Common myeloid progenitor, CD34-positive (primary cell): ENCODE measurements around the gene NLRP11. TPM values are rescaled to one million over a fixed set of nuclear protein-coding genes. Genes with fewer than 3 reads are reported as not detected.

Source experiments
- CTCF ChIA-PET: fragments of 350-600 bp; sonication (Branson Sonifier 250); formaldehyde crosslinking; loops from one replicate; lab custom pipeline; 2021; ENCODE audit warnings: antibody characterized with exemption; lab: Charles Lee
- POLR2A ChIA-PET: fragments of 350-600 bp; sonication (Branson Sonifier 250); formaldehyde crosslinking; loops from one replicate; lab custom pipeline; 2021; ENCODE audit warnings: antibody characterized with exemption; lab: Charles Lee
- DNase-seq, 3 donors: peaks; one replicate each; pipeline versions ENCODE4 v3.0.0 to v3.0.0-alpha.2; 2013
- H3K27ac ChIP-seq, 2 experiments: 1 replicate in 1 of 2; 2 replicates in 1 of 2; pipeline ENCODE4 v1.7.0; 2013; ENCODE audit warnings: inconsistent platforms in 2 of 2, low read length in 2 of 2, mild to moderate bottlenecking in 2 of 2, low read depth in 1 of 2, moderate library complexity in 1 of 2; ENCODE audit not compliant: severe bottlenecking in 2 of 2, insufficient read depth in 1 of 2, poor library complexity in 1 of 2
- H3K27me3 ChIP-seq, 5 experiments: replicated peaks in 2 of 5; 1 replicate in 3 of 5; 2 replicates in 2 of 5; pipeline versions ENCODE4 v1.6.1 to v1.7.0; 2013; ENCODE audit warnings: low read length in 4 of 5, mild to moderate bottlenecking in 2 of 5, moderate library complexity in 2 of 5, inconsistent platforms in 1 of 5; ENCODE audit not compliant: insufficient read depth in 5 of 5, control insufficient read depth in 4 of 5
- H3K36me3 ChIP-seq, 4 experiments: 1 replicate in 2 of 4; 2 replicates in 2 of 4; pipeline versions ENCODE4 v1.6.1 to v1.7.0; 2013; ENCODE audit warnings: low read length in 3 of 4, control low read depth in 1 of 4, mild to moderate bottlenecking in 1 of 4; ENCODE audit not compliant: control insufficient read depth in 4 of 4, insufficient read depth in 4 of 4
- H3K4me1 ChIP-seq, 4 experiments: 1 replicate in 3 of 4; 2 replicates in 1 of 4; pipeline versions ENCODE4 v1.6.1 to v1.7.1; 2013; ENCODE audit warnings: low read length in 3 of 4, mild to moderate bottlenecking in 3 of 4, control low read depth in 1 of 4, inconsistent platforms in 1 of 4, moderate library complexity in 1 of 4; ENCODE audit not compliant: control insufficient read depth in 4 of 4, insufficient read depth in 4 of 4; ENCODE audit errors: control extremely low read depth in 1 of 4
- H3K4me3 ChIP-seq, 7 experiments: 1 replicate in 4 of 7; 2 replicates in 3 of 7; pipeline versions ENCODE4 v1.5.1 to v1.7.0; 2013; ENCODE audit warnings: mild to moderate bottlenecking in 7 of 7, low read length in 6 of 7, moderate library complexity in 6 of 7, inconsistent platforms in 2 of 7, low read depth in 2 of 7, control low read depth in 1 of 7; ENCODE audit not compliant: insufficient read depth in 4 of 7, control insufficient read depth in 1 of 7; ENCODE audit errors: extremely low read depth in 1 of 7
- H3K9me3 ChIP-seq, 5 experiments: 1 replicate in 4 of 5; 2 replicates in 1 of 5; pipeline versions ENCODE4 v1.6.1 to v1.7.1; 2013; ENCODE audit warnings: low read length in 4 of 5, mild to moderate bottlenecking in 2 of 5, inconsistent platforms in 1 of 5, low read depth in 1 of 5, moderate library complexity in 1 of 5; ENCODE audit not compliant: control insufficient read depth in 4 of 5, insufficient read depth in 2 of 5; ENCODE audit errors: control extremely low read depth in 1 of 5
- WGBS: methylation state at CpG from one replicate; pipeline ENCODE4 v1.1.5; 2013; ENCODE audit not compliant: insufficient coverage; 5-methylcytosine and 5-hydroxymethylcytosine counted together
- polyA plus RNA-seq: library from polyadenylated mRNA; unstranded; fragments of 120-200 nt; gene quantifications from one replicate; pipeline ENCODE4 v1.2.1, GENCODE V29; 2013

NLRP11 gene
- polyA plus RNA-seq, result not detected

GRCh38 chr19:55831846-55832245, at the start of gene NLRP11:
NLRP11 (minus strand) TSS chr19:55831999; CDS start chr19:55818174, 13,825 bp downstream.
- H3K4me3 ChIP-seq, result no peak within 1 kb of the TSS
- no peaks in the 10 kb centered on the region for H3K27me3 ChIP-seq
- H3K4me1 ChIP-seq, result no peaks in the 10 kb centered on the region
- H3K27ac ChIP-seq, result no peak within 1 kb of the TSS
- H3K9me3 ChIP-seq, result peaks cover 0 to 5% (median 0%) of the 10 kb centered on the region in 5 experiments
- ChIA-PET POLR2A (no interaction called here), CTCF (interaction anchor here (0.6 kb wide), 1 partner anchor 23 kb away, joined by 5 read pairs; no protein-coding TSS in a partner anchor)
- 86% methylated on average over 10 of the region's 10 CpGs for WGBS
- H3K36me3 ChIP-seq, result no peaks in the 10 kb centered on the region
- DNase-seq, result no peak

GRCh38 chr19:55877211-55877610, 45.4 kb upstream of the NLRP11 start:
- POLR2A ChIA-PET, result no interaction called here
- CTCF ChIA-PET, result no interaction called here

GRCh38 chr19:55870736-55871135, 38.9 kb upstream of the NLRP11 start:
- no peak for DNase-seq
- H3K4me3 ChIP-seq, result no peak overlapping the region
- CTCF ChIA-PET, result no interaction called here
- POLR2A ChIA-PET, result no interaction called here
- no peaks in the 10 kb centered on the region for H3K27me3 ChIP-seq
- no peaks in the 10 kb centered on the region for H3K4me1 ChIP-seq
- no peaks in the 10 kb centered on the region for H3K36me3 ChIP-seq
- WGBS, result 91% methylated on average over 11 of the region's 11 CpGs
- no peak overlapping the region for H3K27ac ChIP-seq
- peaks cover 0 to 17% (median 3%) of the 10 kb centered on the region in 5 experiments for H3K9me3 ChIP-seq

More at GRCh38 chr19:55877211-55877610, 45.4 kb upstream of the NLRP11 start:
- Histone ChIP-seq H3K27ac (no peak overlapping the region), H3K4me3 (no peak overlapping the region), H3K4me1 (no peaks in the 10 kb centered on the region), H3K36me3 (no peaks in the 10 kb centered on the region), H3K27me3 (no peaks in the 10 kb centered on the region), H3K9me3 (peaks cover 0 to 12% (median 0%) of the 10 kb centered on the region in 5 experiments)
- no peak for DNase-seq
- 83% methylated on average over 2 of the region's 3 CpGs for WGBS

GRCh38 chr19:55867101-55867500, 35.3 kb upstream of the NLRP11 start:
- Histone ChIP-seq H3K27me3 (no peaks in the 10 kb centered on the region), H3K27ac (no peak overlapping the region), H3K4me1 (no peaks in the 10 kb centered on the region), H3K4me3 (no peak overlapping the region), H3K36me3 (no peaks in the 10 kb centered on the region), H3K9me3 (peaks cover 0 to 17% (median 3%) of the 10 kb centered on the region in 5 experiments)
- no peak for DNase-seq
- CTCF ChIA-PET, result no interaction called here
- 98% methylated on average over 7 of the region's 7 CpGs for WGBS
- POLR2A ChIA-PET, result no interaction called here

- DNase-seq, result no peak
- Histone ChIP-seq H3K36me3 (no peaks in the 10 kb centered on the region), H3K27ac (no peak overlapping the region), H3K4me3 (no peak overlapping the region), H3K4me1 (no peaks in the 10 kb centered on the region), H3K9me3 (peaks cover 0 to 17% (median 3%) of the 10 kb centered on the region in 5 experiments), H3K27me3 (no peaks in the 10 kb centered on the region)
- ChIA-PET POLR2A (no interaction called here), CTCF (no interaction called here)
- WGBS, result 61% methylated on average over 3 of the region's 3 CpGs
These were observed 34.7 kb upstream of the NLRP11 start for GRCh38 chr19:55866521-55866920.

GRCh38 chr19:55858969-55859368, 27.2 kb upstream of the NLRP11 start:
- no peaks in the 10 kb centered on the region for H3K27me3 ChIP-seq
- H3K4me3 ChIP-seq, result no peak overlapping the region
- ChIA-PET CTCF (interaction anchor here (1.5 kb wide), 1 partner anchor 20 kb away, joined by 3 read pairs; no protein-coding TSS in a partner anchor), POLR2A (no interaction called here)
- WGBS, result 82% methylated on average over 3 of the region's 5 CpGs
- no peak overlapping the region for H3K27ac ChIP-seq
- no peak for DNase-seq
- H3K9me3 ChIP-seq, result peaks cover 0 to 2% (median 0%) of the 10 kb centered on the region in 5 experiments
- H3K36me3 ChIP-seq, result no peaks in the 10 kb centered on the region
- no peaks in the 10 kb centered on the region for H3K4me1 ChIP-seq

GRCh38 chr19:55858401-55858800, 26.6 kb upstream of the NLRP11 start:
- H3K27ac ChIP-seq, result no peak overlapping the region
- H3K4me3 ChIP-seq, result no peak overlapping the region
- no peak for DNase-seq
- H3K27me3 ChIP-seq, result no peaks in the 10 kb centered on the region
- peaks cover 0 to 2% (median 0%) of the 10 kb centered on the region in 5 experiments for H3K9me3 ChIP-seq
- CTCF ChIA-PET, result interaction anchor here (1.5 kb wide), 1 partner anchor 21 kb away, joined by 3 read pairs; no protein-coding TSS in a partner anchor
- no peaks in the 10 kb centered on the region for H3K36me3 ChIP-seq
- POLR2A ChIA-PET, result no interaction called here
- no peaks in the 10 kb centered on the region for H3K4me1 ChIP-seq
- 94% methylated on average over 14 of the region's 14 CpGs for WGBS
